Keratinocyte (primary cell): Measurements from ENCODE around the gene KCNC1. TPM values are rescaled to one million over a fixed set of nuclear protein-coding genes. Genes with fewer than 3 reads are reported as not detected.

Source experiments
- DNase-seq: peaks from one replicate; pipeline ENCODE4 v3.0.0-alpha.2; 2011; ENCODE audit warnings: low read depth, missing footprints, low spot score
- FAIRE-seq: peaks from 2 replicates; lab custom pipeline; 2011; peaks lifted over from hg19 to GRCh38; lab: Jason Lieb, UNC
- H2AFZ ChIP-seq: 2 replicates; pipeline ENCODE4 v1.6.0; 2012; ENCODE audit warnings: low read length, control low read depth, inconsistent platforms; ENCODE audit not compliant: control insufficient read depth
- H3K27ac ChIP-seq: 2 replicates; pipeline ENCODE4 v1.5.1; 2011; ENCODE audit warnings: low read length; ENCODE audit not compliant: control insufficient read depth, insufficient read depth
- H3K27me3 ChIP-seq: 3 replicates; pipeline ENCODE4 v1.6.0; 2011; ENCODE audit warnings: low read length; ENCODE audit not compliant: control insufficient read depth, insufficient read depth; ENCODE audit errors: extremely low read depth
- H3K36me3 ChIP-seq, 2 experiments: 2 replicates in 1 of 2; 3 replicates in 1 of 2; pipeline ENCODE4 v1.5.1; 2011; ENCODE audit warnings: low read length in 2 of 2, mild to moderate bottlenecking in 1 of 2; ENCODE audit not compliant: control insufficient read depth in 2 of 2, insufficient read depth in 2 of 2; ENCODE audit errors: extremely low read depth in 1 of 2
- H3K4me1 ChIP-seq: 3 replicates; pipeline ENCODE4 v1.5.1; 2011; ENCODE audit warnings: low read length; ENCODE audit not compliant: control insufficient read depth, insufficient read depth; ENCODE audit errors: extremely low read depth
- H3K4me2 ChIP-seq: 3 replicates; pipeline ENCODE4 v1.6.0; 2011; ENCODE audit warnings: low read depth, low read length; ENCODE audit not compliant: control insufficient read depth, insufficient read depth; ENCODE audit errors: extremely low read depth
- H3K4me3 ChIP-seq, 3 experiments: fragments of 200-600 bp in 1 of 3; sonication (generic) in 1 of 3; 2 replicates in 2 of 3; 3 replicates in 1 of 3; pipeline ENCODE4 v1.5.1; 2011 to 2016; ENCODE audit warnings: low read length in 3 of 3, mild to moderate bottlenecking in 3 of 3, control low read depth in 2 of 3, inconsistent platforms in 1 of 3, low read depth in 1 of 3, mixed read lengths in 1 of 3, mixed run types in 1 of 3, moderate library complexity in 1 of 3; ENCODE audit not compliant: control insufficient read depth in 2 of 3, insufficient read depth in 2 of 3; ENCODE audit errors: extremely low read depth in 1 of 3
- H3K79me2 ChIP-seq: 2 replicates; pipeline ENCODE4 v1.6.0; 2012; ENCODE audit warnings: low read length; ENCODE audit not compliant: control insufficient read depth, insufficient read depth
- H3K9ac ChIP-seq: 3 replicates; pipeline ENCODE4 v1.6.0; 2011; ENCODE audit warnings: low read length; ENCODE audit not compliant: control insufficient read depth, insufficient read depth; ENCODE audit errors: extremely low read depth
- H3K9me1 ChIP-seq: 3 replicates; pipeline ENCODE4 v1.6.0; 2011; ENCODE audit warnings: low read length; ENCODE audit not compliant: control insufficient read depth, insufficient read depth; ENCODE audit errors: extremely low read depth
- H3K9me3 ChIP-seq: 2 replicates; pipeline ENCODE4 v1.5.1; 2012; ENCODE audit warnings: low read depth, low read length; ENCODE audit not compliant: control insufficient read depth
- H4K20me1 ChIP-seq: 3 replicates; pipeline ENCODE4 v1.6.0; 2011; ENCODE audit warnings: low read length; ENCODE audit not compliant: control insufficient read depth, insufficient read depth; ENCODE audit errors: extremely low read depth
- EZH2 ChIP-seq: IDR thresholded peaks from one replicate; pipeline ENCODE4 v1.6.1; 2012; ENCODE audit warnings: inconsistent platforms, mild to moderate bottlenecking, low read length, moderate library complexity
- dilution Hi-C: fragments of 300-500 bp; cut with MboI; formaldehyde crosslinking; loops from one replicate; pipeline ENCODE4 v1.7.0; 2020; ENCODE audit warnings: low sequenced_read_pairs; ENCODE audit not compliant: extremely low pct_ligation_motif_present
- polyA plus RNA-seq, 5 experiments: library from polyadenylated mRNA; depleted of rRNA in 3 of 5; stranded (reverse) in 3 of 5; stranded (forward) in 1 of 5; unstranded in 1 of 5; fragments of >200 nt; gene quantifications; 1 replicate in 1 of 5; 2 replicates in 3 of 5; 3 replicates in 1 of 5; pipeline versions ENCODE4 v1.2.1 to v1.2.3, GENCODE V29; 2011 to 2012; ENCODE audit warnings: missing spikeins in 2 of 5, low read depth in 1 of 5, low replicate concordance in 1 of 5
- TF ChIP-seq, protein P1 (sequence below), 3 experiments: IDR thresholded peaks in 1 of 3; conservative IDR thresholded peaks in 1 of 3; optimal IDR thresholded peaks in 1 of 3; 2 replicates in 2 of 3; 3 replicates in 1 of 3; pipeline versions ENCODE3 to v1.5.1; 2011; ENCODE audit warnings: low read length in 3 of 3, mild to moderate bottlenecking in 3 of 3, moderate library complexity in 2 of 3, control low read depth in 1 of 3, inconsistent platforms in 1 of 3; ENCODE audit not compliant: insufficient read depth in 2 of 3; ENCODE audit errors: extremely low read depth in 1 of 3

The KCNC1 gene
- polyA plus RNA-seq, 1 donor (not counting 4 experiments of a cell fraction or from before 2014, with no cell fraction given) = not detected

- H3K9ac ChIP-seq = no peak overlapping the region
- dilution Hi-C loops = no loop called here
Observed at GRCh38 chr11:17735818-17736578, 1.4 kb downstream of the KCNC1 start.

DNA sequence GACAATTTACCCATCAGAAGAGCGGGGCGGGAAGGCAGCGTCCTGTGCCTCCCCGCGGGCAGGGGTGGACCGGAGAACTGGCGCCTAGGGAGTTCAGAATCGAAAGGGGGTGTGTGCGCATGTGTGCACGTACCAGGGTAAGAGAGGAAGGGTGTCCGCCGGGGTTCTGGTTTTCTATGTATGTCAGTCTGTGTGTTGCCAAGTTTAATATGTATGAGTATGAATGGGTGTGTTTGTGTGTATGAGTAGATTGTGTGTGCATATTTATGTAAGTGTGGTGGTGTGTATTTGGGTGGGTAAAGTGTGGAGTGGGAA, 2.0 kb downstream of the KCNC1 start:
- Histone ChIP-seq H3K9ac (no peak overlapping the region), H3K27me3 (peaks cover 54% of the 10 kb centered on the region), H3K4me3 (no peak overlapping the region), H3K4me2 (no peak overlapping the region), H3K4me1 (no peaks in the 10 kb centered on the region), H3K9me1 (no peaks in the 10 kb centered on the region), H3K27ac (no peak overlapping the region), H4K20me1 (peaks cover 4% of the 10 kb centered on the region), H3K9me3 (no peaks in the 10 kb centered on the region), H2AFZ (no peak overlapping the region), H3K79me2 (no peaks in the 10 kb centered on the region), H3K36me3 (no peaks in the 10 kb centered on the region)
- dilution Hi-C loops = no loop called here
- FAIRE-seq (no peak), DNase-seq (no peak)
- TF ChIP-seq, protein P1, sequence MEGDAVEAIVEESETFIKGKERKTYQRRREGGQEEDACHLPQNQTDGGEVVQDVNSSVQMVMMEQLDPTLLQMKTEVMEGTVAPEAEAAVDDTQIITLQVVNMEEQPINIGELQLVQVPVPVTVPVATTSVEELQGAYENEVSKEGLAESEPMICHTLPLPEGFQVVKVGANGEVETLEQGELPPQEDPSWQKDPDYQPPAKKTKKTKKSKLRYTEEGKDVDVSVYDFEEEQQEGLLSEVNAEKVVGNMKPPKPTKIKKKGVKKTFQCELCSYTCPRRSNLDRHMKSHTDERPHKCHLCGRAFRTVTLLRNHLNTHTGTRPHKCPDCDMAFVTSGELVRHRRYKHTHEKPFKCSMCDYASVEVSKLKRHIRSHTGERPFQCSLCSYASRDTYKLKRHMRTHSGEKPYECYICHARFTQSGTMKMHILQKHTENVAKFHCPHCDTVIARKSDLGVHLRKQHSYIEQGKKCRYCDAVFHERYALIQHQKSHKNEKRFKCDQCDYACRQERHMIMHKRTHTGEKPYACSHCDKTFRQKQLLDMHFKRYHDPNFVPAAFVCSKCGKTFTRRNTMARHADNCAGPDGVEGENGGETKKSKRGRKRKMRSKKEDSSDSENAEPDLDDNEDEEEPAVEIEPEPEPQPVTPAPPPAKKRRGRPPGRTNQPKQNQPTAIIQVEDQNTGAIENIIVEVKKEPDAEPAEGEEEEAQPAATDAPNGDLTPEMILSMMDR (optimal IDR thresholded peaks at IDR 0.05 in 1 of 3, IDR thresholded peaks at IDR 0.05 in 1 of 3, conservative IDR thresholded peaks at IDR 0.05 in 1 of 3; ENCODE audit: extremely low read depth in 1 of 3, insufficient read depth in 2 of 3, low read length in 3 of 3) = no peak
- peak; percentile 43 for TF ChIP-seq EZH2

More at GRCh38 chr11:17735818-17736578, 1.4 kb downstream of the KCNC1 start:
- Histone ChIP-seq H3K9me1 (no peaks in the 10 kb centered on the region), H2AFZ (no peak overlapping the region), H3K4me3 (no peak overlapping the region), H4K20me1 (peaks cover 4% of the 10 kb centered on the region), H3K4me1 (no peaks in the 10 kb centered on the region), H3K27me3 (peaks cover 54% of the 10 kb centered on the region), H3K4me2 (no peak overlapping the region), H3K36me3 (no peaks in the 10 kb centered on the region), H3K79me2 (no peaks in the 10 kb centered on the region), H3K27ac (no peak overlapping the region), H3K9me3 (no peaks in the 10 kb centered on the region)
- TF ChIP-seq, protein P1 (optimal IDR thresholded peaks at IDR 0.05 in 1 of 3, IDR thresholded peaks at IDR 0.05 in 1 of 3, conservative IDR thresholded peaks at IDR 0.05 in 1 of 3; ENCODE audit: extremely low read depth in 1 of 3, insufficient read depth in 2 of 3, low read length in 3 of 3) = no peak
- TF ChIP-seq EZH2 = peak; percentile 89
- DNase-seq (no peak), FAIRE-seq (no peak)
